GM12878 (cell line): ENCODE results near the gene STK10. TPM values are rescaled to one million over a fixed set of nuclear protein-coding genes. Genes with fewer than 3 reads are reported as not detected.

Experiments
- ATAC-seq: fragments of 200-7000 bp; cut with Tn5 transposase; 3 replicates; pipeline ENCODE4 v1.9.1; 2020; ENCODE audit warnings: mild to moderate bottlenecking, moderate library complexity
- BruUV-seq: library from RNA; stranded (reverse); fragments of 400-500 nt; replicated peaks from 2 replicates; lab custom pipeline; 2021; lab: Mats Ljungman, UMichigan
- CTCF ChIA-PET: fragments of 300-600 bp; sonication (Branson Sonifier 250); formaldehyde crosslinking; extraction: SDS; loops from one replicate; lab custom pipeline; 2021; ENCODE audit warnings: inconsistent platforms; lab: Yijun Ruan, JAX
- POLR2A ChIA-PET: fragments of 350-600 bp; formaldehyde crosslinking; extraction: SDS; loops from one replicate; lab custom pipeline; 2021; ENCODE audit warnings: inconsistent platforms; lab: Charles Lee
- RAD21 ChIA-PET: fragments of 300-600 bp; sonication (Branson Sonifier 250); formaldehyde crosslinking; loops from one replicate; lab custom pipeline; 2023; ENCODE audit warnings: antibody characterized with exemption; ENCODE audit not compliant: unreplicated experiment; lab: Charles Lee
- SMC1A ChIA-PET: fragments of 300-600 bp; sonication (Branson Sonifier 250); formaldehyde crosslinking; loops from one replicate; lab custom pipeline; 2023; ENCODE audit not compliant: unreplicated experiment, uncharacterized antibody; lab: Charles Lee
- DNase-seq: peaks from one replicate; pipeline ENCODE4 v3.0.0-alpha.2; 2011; ENCODE audit warnings: low read depth, low spot score
- FAIRE-seq: peaks from 3 replicates; lab custom pipeline; 2011; peaks lifted over from hg19 to GRCh38; lab: Jason Lieb, UNC
- H2AFZ ChIP-seq: 2 replicates; pipeline ENCODE4 v1.6.0; 2011; ENCODE audit warnings: low read depth, low read length, control low read depth; ENCODE audit not compliant: control insufficient read depth
- H3K27ac ChIP-seq: 2 replicates; pipeline ENCODE4 v1.5.1; 2011; ENCODE audit warnings: control low read depth; ENCODE audit not compliant: control insufficient read depth, insufficient read depth
- H3K27me3 ChIP-seq, 2 experiments: replicated peaks in 1 of 2; 2 replicates each; pipeline versions ENCODE4 v1.6.0 to v1.6.1; 2011; ENCODE audit warnings: low read length in 1 of 2; ENCODE audit not compliant: control insufficient read depth in 2 of 2, insufficient read depth in 2 of 2
- H3K36me3 ChIP-seq, 2 experiments: 2 replicates each; pipeline ENCODE4 v1.5.1; 2011; ENCODE audit warnings: low read length in 1 of 2; ENCODE audit not compliant: control insufficient read depth in 2 of 2, insufficient read depth in 2 of 2
- H3K4me1 ChIP-seq: 2 replicates; pipeline ENCODE4 v1.6.1; 2011; ENCODE audit warnings: mild to moderate bottlenecking, low read length, moderate library complexity, mixed read lengths; ENCODE audit not compliant: control insufficient read depth, insufficient read depth
- H3K4me2 ChIP-seq: 2 replicates; pipeline ENCODE4 v1.6.0; 2011; ENCODE audit warnings: control low read depth; ENCODE audit not compliant: control insufficient read depth, insufficient read depth
- H3K4me3 ChIP-seq: fragments of 200-600 bp; sonication (generic); 2 replicates; pipeline ENCODE4 v1.5.1; 2016
- H3K79me2 ChIP-seq: 2 replicates; pipeline ENCODE4 v1.6.0; 2011; ENCODE audit warnings: low read length; ENCODE audit not compliant: control insufficient read depth, insufficient read depth
- H3K9ac ChIP-seq: 2 replicates; pipeline ENCODE4 v1.8.0; 2011; ENCODE audit warnings: low read length, control low read depth, mixed read lengths; ENCODE audit not compliant: control insufficient read depth, insufficient read depth
- H3K9me3 ChIP-seq: replicated peaks from 3 replicates; pipeline ENCODE4 v1.5.1; 2011; ENCODE audit warnings: mild to moderate bottlenecking, low read length; ENCODE audit not compliant: control insufficient read depth, insufficient read depth
- H4K20me1 ChIP-seq: 2 replicates; pipeline ENCODE4 v1.6.0; 2011; ENCODE audit not compliant: control insufficient read depth, insufficient read depth
- CBX3 ChIP-seq: fragments of 200-600 bp; sonication (generic); IDR thresholded peaks from 2 replicates; pipeline ENCODE4 v1.6.1; 2016; ENCODE audit warnings: low read depth, borderline replicate concordance
- CHD1 ChIP-seq: IDR thresholded peaks from 2 replicates; pipeline ENCODE4 v1.6.1; 2012; ENCODE audit warnings: low read depth, low read length, improper control_type of control experiment
- CREB1 ChIP-seq: IDR thresholded peaks from 2 replicates; pipeline ENCODE4 v1.6.1; 2012; ENCODE audit warnings: low read depth, mild to moderate bottlenecking, inconsistent platforms
- IRF5 ChIP-seq: fragments of 450-650 bp; IDR thresholded peaks from 2 replicates; pipeline ENCODE4 v1.6.1; 2017; ENCODE audit warnings: borderline replicate concordance
- MXI1 ChIP-seq: fragments of 150-350 bp; IDR thresholded peaks from 2 replicates; pipeline ENCODE4 v1.6.1; 2011; ENCODE audit warnings: low read depth, mild to moderate bottlenecking, inconsistent platforms, low read length, improper control_type of control experiment
- NR2F1 ChIP-seq: fragments of 450-650 bp; conservative IDR thresholded peaks from 2 replicates; pipeline ENCODE4 v1.6.1; 2017; ENCODE audit warnings: mild to moderate bottlenecking
- POLR2AphosphoS2 ChIP-seq: IDR thresholded peaks from 2 replicates; pipeline ENCODE4 v1.6.1; 2011; ENCODE audit warnings: low read depth, mild to moderate bottlenecking, low read length, improper control_type of control experiment, moderate library complexity
- RAD21 ChIP-seq: IDR thresholded peaks from 2 replicates; pipeline ENCODE4 v1.6.1; 2011; ENCODE audit warnings: mild to moderate bottlenecking, low read depth, low read length, moderate library complexity; ENCODE audit not compliant: insufficient read depth
- RCOR1 ChIP-seq: conservative IDR thresholded peaks from 2 replicates; pipeline ENCODE4 v1.6.1; 2012; ENCODE audit warnings: low read depth, low read length, improper control_type of control experiment
- REST ChIP-seq: IDR thresholded peaks from 2 replicates; pipeline ENCODE4 v1.6.1; 2012; ENCODE audit warnings: mild to moderate bottlenecking, low read depth, low read length
- SIX5 ChIP-seq: IDR thresholded peaks from 2 replicates; pipeline ENCODE4 v1.6.1; 2011; ENCODE audit warnings: mild to moderate bottlenecking, low read depth, low read length, moderate library complexity; ENCODE audit not compliant: severe bottlenecking
- SMAD5 ChIP-seq: IDR thresholded peaks from 2 replicates; pipeline ENCODE4 v1.6.1; 2016; ENCODE audit warnings: antibody characterized with exemption, low read depth
- SREBF2 ChIP-seq: IDR thresholded peaks from 2 replicates; pipeline ENCODE4 v1.6.1; 2012; ENCODE audit warnings: mild to moderate bottlenecking, low read length
- STAT3 ChIP-seq: IDR thresholded peaks from 2 replicates; pipeline ENCODE4 v1.6.1; 2011; ENCODE audit warnings: low read depth, low read length, improper control_type of control experiment
- ZBED1 ChIP-seq: IDR thresholded peaks from 2 replicates; pipeline ENCODE4 v1.6.1; 2016; ENCODE audit warnings: borderline replicate concordance
- ZNF24 ChIP-seq: fragments of 450-650 bp; IDR thresholded peaks from 2 replicates; pipeline ENCODE4 v1.6.1; 2017; ENCODE audit warnings: antibody characterized with exemption, mild to moderate bottlenecking
- ZZZ3 ChIP-seq: IDR thresholded peaks from 2 replicates; pipeline ENCODE4 v1.6.1; 2011; ENCODE audit warnings: low read depth; ENCODE audit not compliant: control insufficient read depth, insufficient read length
- WGBS: methylation state at CpG from one replicate; pipeline ENCODE4 v1.1.6; 2016; ENCODE audit warnings: low lambda C conversion rate; ENCODE audit not compliant: insufficient replicate concordance, insufficient coverage; ENCODE audit errors: missing lambda C conversion rate; 5-methylcytosine and 5-hydroxymethylcytosine counted together
- in situ Hi-C: fragments of 300-500 bp; cut with MboI; formaldehyde crosslinking; loops from 9 replicates; pipeline ENCODE4 v1.14.3; 2018; ENCODE audit warnings: mixed read lengths
- intact Hi-C: fragments of 100-400 bp; cut with micrococcal nuclease; formaldehyde crosslinking; loops from one replicate; pipeline ENCODE4 v1.14.2; 2022; ENCODE audit not compliant: unreplicated experiment
- polyA plus RNA-seq, 11 experiments: library from polyadenylated mRNA; depleted of rRNA in 4 of 11; unstranded in 6 of 11; stranded (reverse) in 5 of 11; fragments of >200 nt; fragmentation: Nextera tagmentation in 4 of 11; fragmentation: Illumina TruSeq in 1 of 11; extraction: Ambion mirVana in 4 of 11; extraction: Trizol in 1 of 11; gene quantifications; 1 replicate in 1 of 11; 2 replicates in 10 of 11; pipeline versions ENCODE4 v1.2.1 to v1.2.3, GENCODE V29; 2011 to 2016; ENCODE audit warnings: inconsistent platforms in 2 of 11, missing spikeins in 2 of 11, low read depth in 1 of 11
- total RNA-seq, 4 experiments: library from RNA; depleted of rRNA in 3 of 4; stranded (reverse); fragments of >200 nt in 3 of 4; fragmentation: Illumina TruSeq in 1 of 4; extraction: Trizol in 1 of 4; gene quantifications; 2 replicates each; pipeline versions ENCODE4 v1.2.1 to v1.2.3, GENCODE V29; 2013 to 2021

Gene STK10
- total and polyA plus RNA-seq, 10 of the 15 experiments (the other 5 are each of a cell fraction or from before 2014, with no cell fraction given) = 14.2 to 96.4 (median 50.6) TPM

GRCh38 chr5:172077664-172078425 is 110.2 kb downstream of the STK10 start:
- Histone ChIP-seq H3K9me3 (no peaks in the 10 kb centered on the region; the same call in 2 of the 3 replicates), H3K79me2 (no peaks in the 10 kb centered on the region)
- POLR2A ChIA-PET = interaction anchor here (0.7 kb wide), 1 partner anchor 199 kb away, joined by 4 read pairs; no protein-coding TSS in a partner anchor
- TF ChIP-seq RCOR1 (no peak), POLR2AphosphoS2 (no peak), MXI1 (no peak), RAD21 (no peak), SIX5 (no peak), CREB1 (no peak), ZNF24 (no peak), ZBED1 (no peak), SMAD5 (no peak), SREBF2 (no peak), CHD1 (no peak), STAT3 (no peak), NR2F1 (no peak), REST (no peak), IRF5 (no peak), ZZZ3 (no peak), CBX3 (no peak)
- TF ChIP-seq, all 136 proteins: peak for 0
- peaks cover 6 to 29% of the 10 kb centered on the region in 2 experiments; a peak in 3 of 4 replicates for H3K36me3 ChIP-seq
- no peaks in the 10 kb centered on the region for H4K20me1 ChIP-seq
- 57% methylated on average over 8 of the region's 9 CpGs for WGBS
- in situ Hi-C loops = no loop called here
- no peaks in the 10 kb centered on the region for H3K4me1 ChIP-seq
- H3K27me3 ChIP-seq = no peaks in the 10 kb centered on the region
- FAIRE-seq (no peak), DNase-seq (no peak), ATAC-seq (no peak)
- SMC1A ChIA-PET = no interaction called here
- H2AFZ ChIP-seq = no peak overlapping the region
- intact Hi-C loops = no loop called here
- H3K9ac ChIP-seq = no peak overlapping the region
- no TSS peak for BruUV-seq
- RAD21 ChIA-PET = no interaction called here
- no peak overlapping the region for H3K4me2 ChIP-seq
- H3K4me3 ChIP-seq = no peak overlapping the region
- CTCF ChIA-PET = interaction anchor here (1.1 to 1.6 kb wide), 2 partner anchors 19 to 21 kb away, joined by 3 to 4 read pairs; no protein-coding TSS in a partner anchor
- no peak overlapping the region for H3K27ac ChIP-seq
